Epithelial cell of proximal tubule (primary cell): Measurements from ENCODE around the gene TAS1R3. TPM values are rescaled to one million over a fixed set of nuclear protein-coding genes. Genes with fewer than 3 reads are reported as not detected.

Experiments
- DNase-seq: peaks from one replicate; pipeline ENCODE4 v3.0.0-alpha.2; 2011; ENCODE audit warnings: low read depth
- H3K4me3 ChIP-seq: 2 replicates; pipeline ENCODE4 v1.5.1; 2011; ENCODE audit warnings: low read depth, mild to moderate bottlenecking, low read length
- total RNA-seq: library from RNA; depleted of rRNA; stranded (reverse); fragments of >200 nt; gene quantifications from 2 replicates; pipeline ENCODE4 v1.2.3, GENCODE V29; 2015
- TF ChIP-seq, protein P1 (sequence below): conservative IDR thresholded peaks from 2 replicates; pipeline ENCODE4 v1.5.1; 2012; ENCODE audit warnings: low read depth, mild to moderate bottlenecking, low read length

Gene TAS1R3
- total RNA-seq, 1 donor from 2014 or later: not detected

DNA sequence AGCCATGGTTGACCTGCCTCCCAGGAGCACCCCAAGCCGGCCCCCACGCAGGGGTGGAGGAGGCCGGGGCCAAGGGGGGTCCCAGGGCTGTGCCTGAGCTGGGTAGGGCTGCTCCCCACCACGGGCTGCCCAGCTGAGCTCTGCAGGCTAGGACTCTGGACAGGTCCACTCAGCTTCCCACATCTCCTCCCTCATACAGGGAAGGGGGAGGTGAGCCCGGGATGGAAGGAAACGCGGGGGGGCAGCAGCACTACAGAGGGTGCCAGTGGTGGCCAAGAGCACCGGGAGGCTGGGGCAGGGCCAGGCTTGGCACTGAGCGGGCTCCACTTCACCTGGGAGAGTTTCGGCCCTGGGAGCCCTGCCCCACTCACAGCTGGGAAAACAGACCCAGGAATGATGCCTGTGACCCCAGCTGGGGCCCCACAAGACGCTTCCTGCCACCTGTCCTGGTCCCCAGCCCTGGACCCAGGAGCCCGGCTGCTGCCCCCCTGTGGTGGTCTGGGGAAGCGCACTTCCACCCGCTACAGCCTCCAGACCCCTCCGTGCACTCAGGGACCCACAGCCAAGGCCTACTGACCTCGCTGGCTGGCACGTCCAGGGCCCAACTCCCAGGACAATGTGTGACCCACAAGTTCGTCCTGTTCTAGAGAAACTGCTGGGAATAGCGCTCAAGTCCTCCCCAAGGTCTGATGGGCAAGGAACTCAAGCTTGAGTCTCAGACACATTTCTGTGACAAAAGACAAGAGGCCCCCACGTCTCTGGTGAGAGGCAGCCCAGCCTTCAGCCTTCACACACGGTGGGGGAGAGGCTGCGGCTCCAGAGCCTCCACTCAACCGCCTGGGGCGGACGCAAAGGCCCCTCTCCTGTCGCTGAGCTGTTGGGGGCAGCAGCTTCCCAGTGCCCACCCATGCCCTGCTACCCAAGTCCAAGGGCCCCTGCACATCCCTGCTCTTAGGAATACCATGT, 40.9 kb downstream of the TAS1R3 start:
- no peak for DNase-seq
- TF ChIP-seq, protein P1, sequence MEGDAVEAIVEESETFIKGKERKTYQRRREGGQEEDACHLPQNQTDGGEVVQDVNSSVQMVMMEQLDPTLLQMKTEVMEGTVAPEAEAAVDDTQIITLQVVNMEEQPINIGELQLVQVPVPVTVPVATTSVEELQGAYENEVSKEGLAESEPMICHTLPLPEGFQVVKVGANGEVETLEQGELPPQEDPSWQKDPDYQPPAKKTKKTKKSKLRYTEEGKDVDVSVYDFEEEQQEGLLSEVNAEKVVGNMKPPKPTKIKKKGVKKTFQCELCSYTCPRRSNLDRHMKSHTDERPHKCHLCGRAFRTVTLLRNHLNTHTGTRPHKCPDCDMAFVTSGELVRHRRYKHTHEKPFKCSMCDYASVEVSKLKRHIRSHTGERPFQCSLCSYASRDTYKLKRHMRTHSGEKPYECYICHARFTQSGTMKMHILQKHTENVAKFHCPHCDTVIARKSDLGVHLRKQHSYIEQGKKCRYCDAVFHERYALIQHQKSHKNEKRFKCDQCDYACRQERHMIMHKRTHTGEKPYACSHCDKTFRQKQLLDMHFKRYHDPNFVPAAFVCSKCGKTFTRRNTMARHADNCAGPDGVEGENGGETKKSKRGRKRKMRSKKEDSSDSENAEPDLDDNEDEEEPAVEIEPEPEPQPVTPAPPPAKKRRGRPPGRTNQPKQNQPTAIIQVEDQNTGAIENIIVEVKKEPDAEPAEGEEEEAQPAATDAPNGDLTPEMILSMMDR: peak; percentile 81
- no peak overlapping the region for H3K4me3 ChIP-seq

DNA sequence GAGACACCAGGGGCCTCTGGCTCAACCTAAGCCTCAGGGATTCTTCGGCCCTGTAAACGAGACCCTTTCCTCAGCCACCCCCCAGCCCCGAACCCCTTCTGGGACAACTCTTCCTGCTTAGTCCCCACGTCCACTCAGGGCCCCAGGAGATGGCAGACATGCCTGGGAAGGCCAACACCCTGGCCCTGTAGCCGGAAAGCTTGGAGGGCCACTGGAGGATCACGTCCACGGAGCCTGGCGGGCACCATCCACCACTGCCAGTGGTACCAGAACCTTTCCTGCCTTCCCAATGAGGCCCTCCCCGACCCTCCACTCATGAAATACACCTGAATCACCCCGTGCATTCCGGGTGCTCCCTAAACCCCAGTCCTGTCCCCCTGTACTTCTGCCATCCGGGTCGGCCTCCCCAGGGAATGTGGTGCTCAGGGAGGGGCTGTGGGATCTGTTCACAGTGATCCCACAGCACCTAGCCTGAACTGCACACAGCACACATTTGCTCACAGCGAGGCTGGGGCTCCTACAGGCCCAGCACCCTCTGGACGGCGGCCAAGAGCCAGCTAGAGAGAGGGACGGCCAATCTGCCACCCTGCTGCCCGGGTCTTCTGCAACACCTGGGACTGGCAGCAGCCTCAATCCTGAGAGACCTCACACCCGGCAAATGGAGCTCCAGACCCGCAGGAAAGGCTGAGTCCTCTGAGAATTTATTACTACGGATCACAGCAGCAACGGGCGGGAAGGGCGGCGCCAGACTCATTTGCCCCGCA, 42.2 kb downstream of the TAS1R3 start:
- TF ChIP-seq, protein P1: no peak
- peak overlapping the region; percentile 96 for H3K4me3 ChIP-seq
- no peak for DNase-seq

GRCh38 chr1:1373815-1374588, 42.9 kb downstream of the TAS1R3 start:
- peak overlapping the region; percentile 96 for H3K4me3 ChIP-seq
- TF ChIP-seq, protein P1: no peak

GRCh38 chr1:1374589-1374928, 43.5 kb downstream of the TAS1R3 start:
- no peak for DNase-seq
- TF ChIP-seq, protein P1: no peak
- peak overlapping the region; percentile 96 for H3K4me3 ChIP-seq

More at GRCh38 chr1:1373815-1374588, 42.9 kb downstream of the TAS1R3 start:
- DNase-seq: no peak

- peak within 1 kb of the TSS; percentile 96 for H3K4me3 ChIP-seq
- DNase-seq: peak; percentile 97
- TF ChIP-seq, protein P1: peak; percentile 40
Measured at GRCh38 chr1:1374929-1375662, 44.0 kb downstream of the TAS1R3 start, which contains the start of gene AURKAIP1. Gene AURKAIP1 (minus strand): TSS chr1:1375207. CDS start chr1:1374756, 451 bp downstream.

DNA sequence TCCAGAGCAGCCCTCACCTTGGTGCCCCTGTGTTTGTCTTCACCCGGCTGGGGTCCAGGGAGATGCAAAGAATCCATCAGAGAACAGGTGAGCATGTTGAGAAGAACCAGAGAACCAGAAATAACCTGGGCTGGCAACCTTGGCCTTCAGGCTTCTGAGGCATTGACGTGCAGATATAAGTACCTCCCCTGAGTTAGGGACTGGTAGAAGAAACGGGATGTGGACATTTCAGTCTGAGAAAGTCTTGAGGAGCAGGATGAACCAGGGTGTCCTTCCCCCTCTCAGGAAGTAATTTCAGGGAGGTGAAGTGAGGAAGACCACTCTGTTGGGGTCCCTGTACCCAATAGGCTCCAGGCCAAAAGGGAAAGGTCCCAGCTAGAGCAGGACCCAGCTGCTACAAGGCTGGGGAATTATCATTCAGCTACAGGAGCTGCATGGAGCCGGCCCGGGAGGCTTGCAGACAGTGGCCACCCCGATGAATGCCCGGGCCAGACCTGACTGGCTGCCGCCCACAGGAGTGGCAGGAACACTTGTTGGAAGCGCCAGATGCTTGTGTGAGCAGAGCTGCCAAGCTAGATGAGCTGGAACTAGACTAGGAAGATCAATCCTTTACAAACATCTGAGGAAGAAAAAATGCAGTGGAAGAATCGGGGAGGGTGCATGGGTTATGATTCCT, 45.6 kb downstream of the TAS1R3 start:
- H3K4me3 ChIP-seq: no peak overlapping the region
- no peak for DNase-seq
- TF ChIP-seq, protein P1: no peak
